ENCODE data around the gene DQX1.

DNA sequence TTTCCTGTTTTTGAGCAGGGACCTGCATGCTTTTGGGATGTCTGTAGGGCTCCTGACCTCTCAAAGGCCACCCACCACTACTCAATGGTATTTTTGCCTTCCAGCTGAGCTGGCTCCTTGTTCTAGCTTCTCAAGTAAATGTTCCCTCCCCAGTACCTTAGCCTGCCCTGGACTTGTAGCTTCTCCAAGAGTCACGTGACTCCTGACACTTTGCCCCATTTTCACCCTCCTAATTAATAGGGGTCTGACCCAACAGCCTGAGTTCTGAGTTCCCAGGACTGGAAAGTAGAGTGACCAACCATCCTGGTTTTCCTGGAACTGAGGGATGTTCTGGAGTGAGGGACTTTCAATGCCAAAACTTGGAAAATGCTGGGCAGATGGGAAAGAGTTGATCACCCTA is 30.6 kb downstream of the DQX1 start:
- TF ChIP-seq POLR2A (IDR thresholded peaks at IDR 0.05) (no peak), POLR2AphosphoS5 (IDR thresholded peaks at IDR 0.05; ENCODE audit: insufficient read depth in 1 of 2, low read depth in 1 of 2) (no peak)
- TF ChIP-seq, protein P1, sequence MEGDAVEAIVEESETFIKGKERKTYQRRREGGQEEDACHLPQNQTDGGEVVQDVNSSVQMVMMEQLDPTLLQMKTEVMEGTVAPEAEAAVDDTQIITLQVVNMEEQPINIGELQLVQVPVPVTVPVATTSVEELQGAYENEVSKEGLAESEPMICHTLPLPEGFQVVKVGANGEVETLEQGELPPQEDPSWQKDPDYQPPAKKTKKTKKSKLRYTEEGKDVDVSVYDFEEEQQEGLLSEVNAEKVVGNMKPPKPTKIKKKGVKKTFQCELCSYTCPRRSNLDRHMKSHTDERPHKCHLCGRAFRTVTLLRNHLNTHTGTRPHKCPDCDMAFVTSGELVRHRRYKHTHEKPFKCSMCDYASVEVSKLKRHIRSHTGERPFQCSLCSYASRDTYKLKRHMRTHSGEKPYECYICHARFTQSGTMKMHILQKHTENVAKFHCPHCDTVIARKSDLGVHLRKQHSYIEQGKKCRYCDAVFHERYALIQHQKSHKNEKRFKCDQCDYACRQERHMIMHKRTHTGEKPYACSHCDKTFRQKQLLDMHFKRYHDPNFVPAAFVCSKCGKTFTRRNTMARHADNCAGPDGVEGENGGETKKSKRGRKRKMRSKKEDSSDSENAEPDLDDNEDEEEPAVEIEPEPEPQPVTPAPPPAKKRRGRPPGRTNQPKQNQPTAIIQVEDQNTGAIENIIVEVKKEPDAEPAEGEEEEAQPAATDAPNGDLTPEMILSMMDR (IDR thresholded peaks at IDR 0.05), result no peak
